BLaER1 treated with 17β-estradiol and CSF1 and Interleukin-3, amounts not matched to agents 10 nM and 100 nM (cell line): Measurements from ENCODE around the gene ATP11A.
A peak's percentile ranks its signal among the peaks of the same experiment; 100 is the strongest.

Source experiments
- H3K27ac ChIP-seq, 11 experiments: shearing (Covaris generic); formaldehyde crosslinking; 2 replicates each; pipeline ENCODE4 v1.8.1; 2022
- H3K27me3 ChIP-seq, 11 experiments: shearing (Covaris generic); formaldehyde crosslinking; 2 replicates each; pipeline ENCODE4 v1.8.1; 2022
- H3K36me3 ChIP-seq, 11 experiments: shearing (Covaris generic); formaldehyde crosslinking; 2 replicates each; pipeline ENCODE4 v1.8.1; 2022
- H3K4me1 ChIP-seq, 10 experiments: shearing (Covaris generic); formaldehyde crosslinking; 2 replicates each; pipeline ENCODE4 v1.8.1; 2022
- H3K4me2 ChIP-seq, 11 experiments: shearing (Covaris generic); formaldehyde crosslinking; 2 replicates each; pipeline ENCODE4 v1.8.1; 2022
- H3K4me3 ChIP-seq, 10 experiments: shearing (Covaris generic); formaldehyde crosslinking; 2 replicates each; pipeline ENCODE4 v1.8.1; 2022
- H3K9ac ChIP-seq, 11 experiments: shearing (Covaris generic); formaldehyde crosslinking; 2 replicates each; pipeline ENCODE4 v1.8.1; 2022
- H3K9me3 ChIP-seq, 11 experiments: shearing (Covaris generic); formaldehyde crosslinking; replicated peaks in 1 of 11; 2 replicates each; pipeline ENCODE4 v1.8.1; 2022
- H4K20me1 ChIP-seq, 11 experiments: shearing (Covaris generic); formaldehyde crosslinking; 2 replicates each; pipeline ENCODE4 v1.8.1; 2022
- Cebpa-rat ChIP-seq, 11 experiments: shearing (Covaris generic); IDR thresholded peaks; 2 replicates each; pipeline ENCODE4 v1.8.1; 2022

ATP11A gene

GRCh38 chr13:112685896-112686295, 3.9 kb upstream of the ATP11A start:
- Histone ChIP-seq H3K4me3 (no peak overlapping the region), H3K9me3 (no peaks in the 10 kb centered on the region), H3K4me2 (no peak overlapping the region), H3K9ac (no peak overlapping the region), H3K4me1 (peaks cover 18 to 29% (median 27%) of the 10 kb centered on the region in 10 experiments), H4K20me1 (peaks cover 0 to 7% (median 0%) of the 10 kb centered on the region in 11 experiments; a peak in 6 of 22 replicates), H3K36me3 (0 out of 22 replicates have a peak, but pooled peaks cover 0 to 13% (median 0%) of the 10 kb centered on the region in 11 experiments), H3K27me3 (no peaks in the 10 kb centered on the region), H3K27ac (no peak overlapping the region)
- TF ChIP-seq Cebpa-rat (IDR thresholded peaks at IDR 0.05): no peak

- no peaks in the 10 kb centered on the region for H3K9me3 ChIP-seq
- H3K4me1 ChIP-seq: peaks cover 18 to 31% (median 28%) of the 10 kb centered on the region in 10 experiments
- H3K4me2 ChIP-seq: no peak overlapping the region
- H3K4me3 ChIP-seq: no peak overlapping the region
- H3K27ac ChIP-seq: 0 out of 22 replicates have a peak overlapping the region, but pooled peaks of 1 of the 11 experiments have one; percentile 94
- H3K36me3 ChIP-seq: 0 out of 22 replicates have a peak, but pooled peaks cover 0 to 13% (median 0%) of the 10 kb centered on the region in 11 experiments
- H3K9ac ChIP-seq: no peak overlapping the region
- TF ChIP-seq Cebpa-rat (IDR thresholded peaks at IDR 0.05): no peak
- H3K27me3 ChIP-seq: no peaks in the 10 kb centered on the region
- peaks cover 0 to 12% (median 0%) of the 10 kb centered on the region in 11 experiments; a peak in 9 of 22 replicates for H4K20me1 ChIP-seq
Measured at GRCh38 chr13:112686364-112686763, 3.5 kb upstream of the ATP11A start.

DNA sequence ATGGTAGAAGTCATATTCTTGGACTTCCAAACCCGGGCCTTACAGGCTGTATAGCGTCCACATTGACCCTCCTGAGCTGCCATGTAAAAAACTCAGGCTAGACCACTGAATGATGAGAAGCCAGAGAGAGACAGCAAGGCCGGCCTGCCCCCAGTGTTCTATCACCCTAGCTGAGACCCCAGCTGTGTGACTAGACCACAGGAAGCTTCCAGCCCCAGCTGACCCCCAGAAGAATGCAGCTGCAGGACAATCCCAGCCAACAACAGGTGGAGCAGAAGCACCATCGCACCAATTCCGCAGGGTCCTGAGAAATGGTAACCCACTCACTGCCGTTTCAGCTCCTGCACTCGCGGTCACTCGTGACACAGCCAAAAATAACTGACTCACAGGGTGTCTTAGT, 2.9 kb upstream of the ATP11A start:
- no peaks in the 10 kb centered on the region for H3K9me3 ChIP-seq
- no peak for TF ChIP-seq Cebpa-rat (IDR thresholded peaks at IDR 0.05)
- 0 out of 22 replicates have a peak, but pooled peaks cover 0 to 13% (median 0%) of the 10 kb centered on the region in 11 experiments for H3K36me3 ChIP-seq

GRCh38 chr13:112687836-112688559, 1.8 kb upstream of the ATP11A start:
- Histone ChIP-seq H3K36me3 (0 out of 22 replicates have a peak, but pooled peaks cover 0 to 13% (median 0%) of the 10 kb centered on the region in 11 experiments), H3K27ac (peak overlapping the region; percentile 88 to 94 (median 91)), H4K20me1 (peaks cover 13 to 28% (median 16%) of the 10 kb centered on the region in 11 experiments; a peak in 20 of 22 replicates), H3K4me2 (peak overlapping the region; percentile 85 to 99 (median 95)), H3K9ac (peak overlapping the region in 8 of 11 experiments; percentile 92 to 97 (median 95); a peak in 11 of 22 replicates), H3K27me3 (no peaks in the 10 kb centered on the region), H3K4me3 (peak overlapping the region in 9 of 10 experiments; percentile 88 to 100 (median 97); a peak in 17 of 20 replicates), H3K9me3 (no peaks in the 10 kb centered on the region), H3K4me1 (peaks cover 32 to 47% (median 44%) of the 10 kb centered on the region in 10 experiments)
- TF ChIP-seq Cebpa-rat (IDR thresholded peaks at IDR 0.05): no peak

More for the DNA sequence above, 2.9 kb upstream of the ATP11A start:
- no peaks in the 10 kb centered on the region for H3K27me3 ChIP-seq
- H4K20me1 ChIP-seq: peaks cover 5 to 18% (median 6%) of the 10 kb centered on the region in 11 experiments; a peak in 18 of 22 replicates
- peak overlapping the region in 10 of 11 experiments; percentile 85 to 99 (median 96); a peak in 16 of 22 replicates for H3K4me2 ChIP-seq
- peaks cover 22 to 37% (median 34%) of the 10 kb centered on the region in 10 experiments for H3K4me1 ChIP-seq
- no peak overlapping the region for H3K9ac ChIP-seq
- peak overlapping the region in 3 of 11 experiments; percentile 91 to 94 (median 92); a peak in 2 of 22 replicates for H3K27ac ChIP-seq
- H3K4me3 ChIP-seq: no peak overlapping the region

DNA sequence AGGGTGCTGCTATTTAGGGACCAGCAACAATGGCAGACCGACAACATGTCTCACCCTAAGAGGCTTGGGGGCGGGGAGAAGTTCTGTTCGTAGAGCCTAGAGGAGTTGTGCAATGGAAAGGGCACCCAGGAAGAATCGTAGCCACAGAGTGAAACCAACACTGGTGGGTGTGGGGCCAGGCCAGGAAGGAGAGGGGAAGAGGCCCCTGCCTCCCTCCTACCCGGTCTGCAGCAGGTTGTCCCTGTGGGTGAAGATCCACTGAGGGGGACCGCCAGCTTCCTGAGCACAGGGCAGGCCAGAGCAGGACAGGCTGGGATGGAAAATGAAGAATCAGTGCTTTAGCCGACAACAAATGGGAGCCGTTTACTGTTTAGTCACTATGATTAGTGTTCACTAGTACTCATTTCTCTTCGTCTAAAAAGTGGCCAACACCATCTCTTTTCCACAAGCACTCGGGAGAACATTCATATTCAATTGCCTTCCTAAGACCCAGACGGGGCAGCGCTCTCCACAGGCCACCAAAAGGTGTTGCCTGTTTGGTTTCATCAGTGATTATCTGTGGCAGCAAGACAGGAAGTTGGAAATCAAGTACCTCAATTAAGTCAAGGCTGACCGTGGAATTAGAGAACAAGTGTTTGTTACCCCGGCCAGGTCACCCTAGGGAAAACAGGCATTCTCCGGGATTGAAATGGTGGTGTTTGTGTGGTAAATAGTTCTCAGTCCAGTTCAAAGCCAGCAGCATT, 1.1 kb upstream of the ATP11A start:
- Histone ChIP-seq H3K9me3 (no peaks in the 10 kb centered on the region), H4K20me1 (peaks cover 21 to 36% (median 24%) of the 10 kb centered on the region in 11 experiments; a peak in 20 of 22 replicates), H3K27me3 (no peaks in the 10 kb centered on the region), H3K4me2 (peak overlapping the region; percentile 85 to 99 (median 95)), H3K36me3 (0 out of 22 replicates have a peak, but pooled peaks cover 0 to 13% (median 0%) of the 10 kb centered on the region in 11 experiments), H3K27ac (peak overlapping the region; percentile 88 to 94 (median 91)), H3K4me3 (peak overlapping the region; percentile 88 to 100 (median 98)), H3K9ac (peak overlapping the region; percentile 92 to 97 (median 95)), H3K4me1 (peaks cover 40 to 54% (median 51%) of the 10 kb centered on the region in 10 experiments)
- peak in 8 of 11 experiments; percentile 25 to 83 (median 70); a peak in 13 of 22 replicates for TF ChIP-seq Cebpa-rat (IDR thresholded peaks at IDR 0.05)

GRCh38 chr13:112690283-112690929, 568 bp downstream of the ATP11A start:
- peak overlapping the region; percentile 85 to 99 (median 95) for H3K4me2 ChIP-seq
- peaks cover 0 to 18% (median 6%) of the 10 kb centered on the region in 11 experiments; a peak in 13 of 22 replicates for H3K36me3 ChIP-seq
- no peaks in the 10 kb centered on the region for H3K27me3 ChIP-seq
- H3K4me3 ChIP-seq: peak overlapping the region; percentile 88 to 100 (median 98)
- TF ChIP-seq Cebpa-rat (IDR thresholded peaks at IDR 0.05): no peak
- peak overlapping the region; percentile 88 to 94 (median 91) for H3K27ac ChIP-seq
- peaks cover 38 to 52% (median 40%) of the 10 kb centered on the region in 11 experiments; a peak in 21 of 22 replicates for H4K20me1 ChIP-seq
- no peaks in the 10 kb centered on the region for H3K9me3 ChIP-seq
- peaks cover 55 to 65% (median 60%) of the 10 kb centered on the region in 10 experiments for H3K4me1 ChIP-seq
- H3K9ac ChIP-seq: peak overlapping the region; percentile 92 to 97 (median 95)

GRCh38 chr13:112692104-112692503, 2.3 kb downstream of the ATP11A start:
- H3K9ac ChIP-seq: peak overlapping the region; percentile 92 to 97 (median 95)
- H4K20me1 ChIP-seq: peaks cover 52 to 69% (median 57%) of the 10 kb centered on the region in 11 experiments
- no peaks in the 10 kb centered on the region for H3K9me3 ChIP-seq
- peak overlapping the region; percentile 85 to 99 (median 95) for H3K4me2 ChIP-seq
- no peaks in the 10 kb centered on the region for H3K27me3 ChIP-seq
- H3K27ac ChIP-seq: peak overlapping the region; percentile 26 to 94 (median 91); a peak in 20 of 22 replicates
- H3K4me1 ChIP-seq: peaks cover 52 to 69% (median 60%) of the 10 kb centered on the region in 10 experiments
- peaks cover 8 to 31% (median 23%) of the 10 kb centered on the region in 11 experiments for H3K36me3 ChIP-seq
- TF ChIP-seq Cebpa-rat (IDR thresholded peaks at IDR 0.05): no peak
- peak overlapping the region; percentile 88 to 100 (median 98) for H3K4me3 ChIP-seq

DNA sequence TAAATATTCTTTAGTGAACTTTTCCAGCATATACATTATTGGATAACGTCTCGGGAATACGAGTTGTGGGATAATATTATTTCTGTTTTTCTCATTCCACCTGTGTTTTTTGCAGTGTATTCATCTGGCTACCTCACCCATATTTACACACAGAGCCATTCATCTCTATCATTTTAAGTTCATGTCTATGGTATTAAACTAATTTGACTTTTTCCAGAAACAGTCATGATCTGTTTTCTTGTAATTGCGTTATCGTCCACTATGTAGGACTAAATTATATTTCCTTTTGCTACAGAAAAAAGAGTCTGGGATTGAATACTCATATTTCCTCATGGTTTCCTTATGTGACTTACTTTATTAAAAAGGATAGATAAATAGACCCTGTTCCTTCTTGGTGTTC, 2.7 kb downstream of the ATP11A start:
- no peak for TF ChIP-seq Cebpa-rat (IDR thresholded peaks at IDR 0.05)
- Histone ChIP-seq H3K4me2 (peak overlapping the region; percentile 85 to 99 (median 95)), H3K36me3 (peaks cover 8 to 29% (median 25%) of the 10 kb centered on the region in 11 experiments), H4K20me1 (peaks cover 56 to 74% (median 62%) of the 10 kb centered on the region in 11 experiments), H3K4me1 (peaks cover 47 to 69% (median 57%) of the 10 kb centered on the region in 10 experiments), H3K27me3 (no peaks in the 10 kb centered on the region), H3K27ac (no peak overlapping the region), H3K9me3 (no peaks in the 10 kb centered on the region), H3K4me3 (peak overlapping the region in 8 of 10 experiments; percentile 92 to 100 (median 98); a peak in 10 of 20 replicates), H3K9ac (peak overlapping the region in 3 of 11 experiments; percentile 92 to 96 (median 95); a peak in 5 of 22 replicates)
